Activated CD4-positive, alpha-beta T cell treated with anti-CD3 and anti-CD28 coated beads, Interleukin-2, amount 10 ng/mL, durations not matched to agents 7 days and 5 days (primary cell): ENCODE measurements around the gene UBA1. TPM values are rescaled to one million over a fixed set of nuclear protein-coding genes. Genes with fewer than 3 reads are reported as not detected.
A peak's percentile ranks its signal among the peaks of the same experiment; 100 is the strongest.

ENCODE experiments used
- CTCF ChIA-PET: fragments of 350-600 bp; sonication (Branson Sonifier 250); formaldehyde crosslinking; loops from one replicate; lab custom pipeline; 2021; ENCODE audit warnings: antibody characterized with exemption; lab: Charles Lee
- POLR2A ChIA-PET: fragments of 350-600 bp; sonication (Branson Sonifier 250); formaldehyde crosslinking; loops from one replicate; lab custom pipeline; 2021; ENCODE audit warnings: antibody characterized with exemption; lab: Charles Lee
- DNase-seq: peaks from one replicate; pipeline ENCODE4 v3.0.0-alpha.2; 2020
- H3K27ac Mint-ChIP-seq: one replicate; pipeline ENCODE4 v1.8.0; 2021; ENCODE audit warnings: mild to moderate bottlenecking, moderate library complexity, mixed read lengths
- H3K27me3 Mint-ChIP-seq: one replicate; pipeline ENCODE4 v1.8.0; 2021; ENCODE audit warnings: mixed read lengths
- H3K36me3 Mint-ChIP-seq: one replicate; pipeline ENCODE4 v1.8.0; 2021; ENCODE audit warnings: low read depth, mixed read lengths
- H3K4me1 Mint-ChIP-seq: one replicate; pipeline ENCODE4 v1.8.0; 2021; ENCODE audit warnings: mixed read lengths
- H3K4me3 Mint-ChIP-seq: one replicate; pipeline ENCODE4 v1.8.0; 2021; ENCODE audit warnings: mild to moderate bottlenecking, moderate library complexity, mixed read lengths
- H3K9me3 Mint-ChIP-seq: one replicate; pipeline ENCODE4 v1.8.0; 2021; ENCODE audit warnings: mixed read lengths
- total RNA-seq, 2 experiments: library from RNA; stranded (reverse); gene quantifications; one replicate each; pipeline ENCODE4 v1.2.3, GENCODE V29; 2021

The UBA1 gene
- total RNA-seq, 2 experiments from 2014 or later, result 162 to 177 TPM

- peaks cover 15% of the 10 kb centered on the region for H3K4me1 Mint-ChIP-seq
- H3K4me3 Mint-ChIP-seq, result no peak overlapping the region
- DNase-seq, result no peak
- H3K36me3 Mint-ChIP-seq, result peaks cover 32% of the 10 kb centered on the region
- CTCF ChIA-PET, result no interaction called here
- H3K27ac Mint-ChIP-seq, result no peak overlapping the region
- no peaks in the 10 kb centered on the region for H3K27me3 Mint-ChIP-seq
- H3K9me3 Mint-ChIP-seq, result no peaks in the 10 kb centered on the region
- POLR2A ChIA-PET, result no interaction called here
Measured at GRCh38 chrX:47212381-47213293, 19.0 kb downstream of the UBA1 start.

GRCh38 chrX:47214435-47215077 lies 20.9 kb downstream of the UBA1 start:
- H3K4me1 Mint-ChIP-seq, result peaks cover 20% of the 10 kb centered on the region
- H3K27me3 Mint-ChIP-seq, result no peaks in the 10 kb centered on the region
- CTCF ChIA-PET, result no interaction called here
- POLR2A ChIA-PET, result no interaction called here
- no peak overlapping the region for H3K4me3 Mint-ChIP-seq
- no peaks in the 10 kb centered on the region for H3K9me3 Mint-ChIP-seq
- H3K27ac Mint-ChIP-seq, result no peak overlapping the region
- no peak for DNase-seq
- H3K36me3 Mint-ChIP-seq, result peaks cover 37% of the 10 kb centered on the region

GRCh38 chrX:47215291-47215900 lies 21.8 kb downstream of the UBA1 start:
- Mint-ChIP-seq H3K4me1 (peaks cover 28% of the 10 kb centered on the region), H3K9me3 (no peaks in the 10 kb centered on the region), H3K27ac (no peak overlapping the region), H3K36me3 (peaks cover 41% of the 10 kb centered on the region), H3K27me3 (no peaks in the 10 kb centered on the region), H3K4me3 (no peak overlapping the region)
- ChIA-PET CTCF (interaction anchor here (1.1 kb wide), 1 partner anchor 169 kb away, joined by 3 read pairs; no protein-coding TSS in a partner anchor), POLR2A (no interaction called here)
- no peak for DNase-seq

GRCh38 chrX:47216393-47216925 lies 22.8 kb downstream of the UBA1 start:
- peaks cover 35% of the 10 kb centered on the region for H3K4me1 Mint-ChIP-seq
- H3K36me3 Mint-ChIP-seq, result peaks cover 42% of the 10 kb centered on the region
- POLR2A ChIA-PET, result no interaction called here
- no peaks in the 10 kb centered on the region for H3K9me3 Mint-ChIP-seq
- no peak for DNase-seq
- no peaks in the 10 kb centered on the region for H3K27me3 Mint-ChIP-seq
- peak overlapping the region; percentile 90 for H3K27ac Mint-ChIP-seq
- CTCF ChIA-PET, result interaction anchor here (1.1 to 1.7 kb wide), 3 partner anchors 9 to 168 kb away, joined by 3 to 5 read pairs (median 3); no protein-coding TSS in a partner anchor
- H3K4me3 Mint-ChIP-seq, result peak overlapping the region; percentile 92

GRCh38 chrX:47217121-47217851 lies 23.7 kb downstream of the UBA1 start:
- no peaks in the 10 kb centered on the region for H3K27me3 Mint-ChIP-seq
- CTCF ChIA-PET, result interaction anchor here (0.9 to 1.7 kb wide), 5 partner anchors 9 to 72 kb away, joined by 3 to 5 read pairs (median 3); partner anchors contain the start of genes NDUFB11 and RBM10
- H3K4me3 Mint-ChIP-seq, result peak overlapping the region; percentile 92
- H3K9me3 Mint-ChIP-seq, result no peaks in the 10 kb centered on the region
- peaks cover 40% of the 10 kb centered on the region for H3K4me1 Mint-ChIP-seq
- POLR2A ChIA-PET, result no interaction called here
- peak; percentile 7 for DNase-seq
- H3K36me3 Mint-ChIP-seq, result peaks cover 39% of the 10 kb centered on the region
- H3K27ac Mint-ChIP-seq, result peak overlapping the region; percentile 90

GRCh38 chrX:47217852-47218279 lies 24.2 kb downstream of the UBA1 start:
- DNase-seq, result peak; percentile 96
- H3K4me1 Mint-ChIP-seq, result peaks cover 40% of the 10 kb centered on the region
- POLR2A ChIA-PET, result no interaction called here
- H3K27me3 Mint-ChIP-seq, result no peaks in the 10 kb centered on the region
- H3K9me3 Mint-ChIP-seq, result no peaks in the 10 kb centered on the region
- peak overlapping the region; percentile 92 for H3K4me3 Mint-ChIP-seq
- H3K27ac Mint-ChIP-seq, result peak overlapping the region; percentile 99
- CTCF ChIA-PET, result interaction anchor here (0.9 to 1.7 kb wide), 4 partner anchors 8 to 73 kb away, joined by 3 to 5 read pairs (median 4); partner anchors contain the start of genes NDUFB11 and RBM10
- peaks cover 39% of the 10 kb centered on the region for H3K36me3 Mint-ChIP-seq

GRCh38 chrX:47218280-47218919 lies 24.8 kb downstream of the UBA1 start, which contains the start of gene CDK16:
TSS of gene CDK16 (plus strand) at chrX:47218681. CDS start at chrX:47223558, 4,877 bp downstream.
- POLR2A ChIA-PET, result interaction anchor here (0.6 kb wide), 1 partner anchor 15 kb away, joined by 3 read pairs; no protein-coding TSS in a partner anchor
- Mint-ChIP-seq H3K9me3 (no peaks in the 10 kb centered on the region), H3K36me3 (peaks cover 38% of the 10 kb centered on the region), H3K4me3 (peak within 1 kb of the TSS; percentile 92), H3K27ac (peak within 1 kb of the TSS; percentile 99), H3K4me1 (peaks cover 40% of the 10 kb centered on the region), H3K27me3 (no peaks in the 10 kb centered on the region)
- CTCF ChIA-PET, result interaction anchor here (0.9 to 1.7 kb wide), 5 partner anchors 8 to 74 kb away, joined by 3 to 5 read pairs (median 3); partner anchors contain the start of genes NDUFB11 and RBM10
- peak; percentile 70 for DNase-seq

GRCh38 chrX:47218920-47219815 lies 25.5 kb downstream of the UBA1 start:
- CTCF ChIA-PET, result interaction anchor here (0.6 to 1.0 kb wide), 2 partner anchors 65 to 74 kb away, joined by 3 to 4 read pairs; partner anchors contain the start of genes NDUFB11 and RBM10

GRCh38 chrX:47221756-47222155 lies 28.1 kb downstream of the UBA1 start:
- ChIA-PET POLR2A (interaction anchor here (0.5 to 0.6 kb wide), 2 partner anchors 33 to 1293 kb away, joined by 3 to 5 read pairs; no protein-coding TSS in a partner anchor), CTCF (no interaction called here)
- no peak overlapping the region for H3K4me3 Mint-ChIP-seq
- H3K27me3 Mint-ChIP-seq, result no peaks in the 10 kb centered on the region
- no peak for DNase-seq
- peaks cover 36% of the 10 kb centered on the region for H3K4me1 Mint-ChIP-seq
- H3K27ac Mint-ChIP-seq, result peak overlapping the region; percentile 31
- H3K36me3 Mint-ChIP-seq, result peaks cover 38% of the 10 kb centered on the region
- H3K9me3 Mint-ChIP-seq, result no peaks in the 10 kb centered on the region

More at GRCh38 chrX:47218920-47219815, 25.5 kb downstream of the UBA1 start:
- peaks cover 40% of the 10 kb centered on the region for H3K4me1 Mint-ChIP-seq
- POLR2A ChIA-PET, result interaction anchor here (0.6 kb wide), 1 partner anchor 14 kb away, joined by 3 read pairs; no protein-coding TSS in a partner anchor
- DNase-seq, result peak; percentile 50
- H3K27ac Mint-ChIP-seq, result peak overlapping the region; percentile 99
- H3K9me3 Mint-ChIP-seq, result no peaks in the 10 kb centered on the region
- peaks cover 34% of the 10 kb centered on the region for H3K36me3 Mint-ChIP-seq
- H3K27me3 Mint-ChIP-seq, result no peaks in the 10 kb centered on the region
- H3K4me3 Mint-ChIP-seq, result peak overlapping the region; percentile 92

DNA sequence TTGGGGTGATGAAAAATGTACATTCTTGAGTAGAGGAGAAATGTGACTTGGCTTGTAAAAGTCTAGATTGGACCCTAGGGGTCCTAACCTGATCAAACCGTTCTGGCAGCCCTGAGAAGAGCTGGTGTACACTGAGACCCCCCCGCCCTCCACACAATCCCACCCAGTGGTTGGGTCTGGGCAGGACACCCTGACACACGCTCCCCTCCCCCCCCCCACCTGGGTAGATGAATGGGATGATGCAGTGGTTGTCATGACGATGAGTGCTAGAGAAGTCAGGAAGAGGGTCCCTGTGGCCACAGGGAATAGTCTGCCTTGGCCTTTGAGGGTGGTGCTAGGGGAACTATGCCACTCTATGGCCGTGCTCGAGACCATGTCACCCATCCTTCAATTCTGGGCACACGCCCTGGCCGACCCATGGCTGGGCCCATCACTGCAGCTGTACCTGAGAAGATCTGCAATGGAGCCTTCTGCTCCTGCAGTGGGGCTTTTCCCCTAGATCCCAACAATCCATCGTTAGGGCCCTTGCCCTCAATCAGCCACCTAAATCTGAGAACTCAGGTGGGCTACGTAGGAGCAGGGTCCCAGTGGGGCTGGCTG lies 29.2 kb downstream of the UBA1 start:
- H3K4me1 Mint-ChIP-seq, result peaks cover 27% of the 10 kb centered on the region
- peaks cover 42% of the 10 kb centered on the region for H3K36me3 Mint-ChIP-seq
- no peak overlapping the region for H3K27ac Mint-ChIP-seq
- DNase-seq, result no peak
- H3K4me3 Mint-ChIP-seq, result no peak overlapping the region
- no peaks in the 10 kb centered on the region for H3K27me3 Mint-ChIP-seq
- no peaks in the 10 kb centered on the region for H3K9me3 Mint-ChIP-seq
- POLR2A ChIA-PET, result no interaction called here
- CTCF ChIA-PET, result no interaction called here
